Left hindlimb (tissue), 1 donor: ENCODE data around the gene USP6NL.
"Not testable (repeated sequence)": the region's sequence is repeated elsewhere in the genome, so short reads cannot be mapped to it uniquely, and the experiment has no call there.

Source experiments
- DNase-seq: peaks from one replicate; pipeline ENCODE4 v3.0.0-alpha.2; 2018

USP6NL gene

GRCh38 chr10:11611248-11612020 lies at the start of gene USP6NL:
TSS of gene USP6NL (minus strand) at chr10:11611650. CDS start at chr10:11597634, 14,016 bp downstream.
- peak; percentile 91 for DNase-seq

GRCh38 chr10:11658801-11659368 lies 47.4 kb upstream of the USP6NL start:
- DNase-seq: no peak

GRCh38 chr10:11655836-11656235 lies 44.4 kb upstream of the USP6NL start:
- DNase-seq: no peak

- DNase-seq: no peak
These were observed 43.2 kb upstream of the USP6NL start for GRCh38 chr10:11654659-11655058.

- DNase-seq: no peak
These were observed 42.5 kb upstream of the USP6NL start for GRCh38 chr10:11653758-11654471.

GRCh38 chr10:11647676-11648075 lies 36.2 kb upstream of the USP6NL start:
- no peak for DNase-seq

GRCh38 chr10:11646450-11646849 lies 35.0 kb upstream of the USP6NL start:
- no peak for DNase-seq

GRCh38 chr10:11643039-11643438 lies 31.6 kb upstream of the USP6NL start:
- no peak for DNase-seq

GRCh38 chr10:11642566-11642965 lies 31.1 kb upstream of the USP6NL start:
- DNase-seq: no peak

- no peak for DNase-seq
These were observed 28.7 kb upstream of the USP6NL start for GRCh38 chr10:11639849-11640764.

- DNase-seq: no peak
These were observed 27.9 kb upstream of the USP6NL start for GRCh38 chr10:11639362-11639761.

- DNase-seq: no peak
These were observed 26.7 kb upstream of the USP6NL start for GRCh38 chr10:11638055-11638698.

- DNase-seq: no peak
These were observed 25.4 kb upstream of the USP6NL start for GRCh38 chr10:11636697-11637303.

- DNase-seq: no peak
These were observed 20.6 kb upstream of the USP6NL start for GRCh38 chr10:11631890-11632587.

- DNase-seq: no peak
These were observed 19.8 kb upstream of the USP6NL start for GRCh38 chr10:11631291-11631690.

GRCh38 chr10:11629731-11630130 lies 18.3 kb upstream of the USP6NL start:
- DNase-seq: no peak

GRCh38 chr10:11627941-11628340 lies 16.5 kb upstream of the USP6NL start:
- DNase-seq: not testable (repeated sequence)

- no peak for DNase-seq
These were observed 14.6 kb upstream of the USP6NL start for GRCh38 chr10:11626071-11626470.

GRCh38 chr10:11625019-11625735 lies 13.7 kb upstream of the USP6NL start:
- DNase-seq: no peak

- DNase-seq: no peak
These were observed 5.8 kb upstream of the USP6NL start for GRCh38 chr10:11617233-11617632.

GRCh38 chr10:11616021-11616420 lies 4.6 kb upstream of the USP6NL start:
- DNase-seq: no peak
